Sigmoid colon (tissue), 7 donors: ENCODE data around the gene DYNLRB2. TPM values are rescaled to one million over a fixed set of nuclear protein-coding genes. Genes with fewer than 3 reads are reported as not detected.

Experiments used
- DNase-seq: peaks from one replicate; pipeline ENCODE4 v3.0.0-alpha.2; 2019
- H3K27ac ChIP-seq, 4 donors: fragments of 200-600 bp; sonication (generic); one replicate each; pipeline ENCODE4 v1.5.1; 2016 to 2019; ENCODE audit warnings: mild to moderate bottlenecking in 1 of 4
- H3K27me3 ChIP-seq, 3 donors: fragments of 200-600 bp; sonication (generic); one replicate each; pipeline ENCODE4 v1.5.1; 2019; ENCODE audit warnings: mild to moderate bottlenecking in 1 of 3
- H3K36me3 ChIP-seq, 4 donors: fragments of 200-600 bp; sonication (generic); one replicate each; pipeline ENCODE4 v1.5.1; 2016 to 2019
- H3K4me1 ChIP-seq, 4 donors: fragments of 200-600 bp; sonication (generic); one replicate each; pipeline ENCODE4 v1.5.1; 2017 to 2019
- H3K4me3 ChIP-seq, 4 donors: fragments of 200-600 bp; sonication (generic); one replicate each; pipeline ENCODE4 v1.5.1; 2017 to 2019; ENCODE audit warnings: mild to moderate bottlenecking in 2 of 4, moderate library complexity in 1 of 4
- H3K9me3 ChIP-seq, 4 donors: fragments of 200-600 bp in 3 of 4; sonication (generic) in 3 of 4; one replicate each; pipeline versions ENCODE4 v1.5.1 to v1.6.1; 2013 to 2019
- CTCF ChIP-seq, 4 experiments: fragments of 450-650 bp in 3 of 4; fragments of 200-600 bp in 1 of 4; IDR thresholded peaks; one replicate each; pipeline ENCODE4 v1.5.1; 2016 to 2019; ENCODE audit warnings: antibody characterized with exemption in 4 of 4, mild to moderate bottlenecking in 3 of 4, moderate library complexity in 2 of 4
- EP300 ChIP-seq, 4 donors: sonication (generic); formaldehyde crosslinking; IDR thresholded peaks; one replicate each; pipeline ENCODE4 v1.6.1; 2017; ENCODE audit warnings: antibody characterized with exemption in 4 of 4
- POLR2A ChIP-seq, 2 donors: fragments of 450-650 bp; IDR thresholded peaks; one replicate each; pipeline ENCODE4 v1.6.1; 2016; ENCODE audit warnings: antibody characterized with exemption in 2 of 2, mild to moderate bottlenecking in 2 of 2, moderate library complexity in 2 of 2
- POLR2AphosphoS5 ChIP-seq, 4 donors: sonication (generic); formaldehyde crosslinking; IDR thresholded peaks; one replicate each; pipeline ENCODE4 v1.6.1; 2017; ENCODE audit warnings: antibody characterized with exemption in 4 of 4
- WGBS, 2 donors: extraction: QIAGEN DNeasy Blood & Tissue Kit; methylation state at CpG; one replicate each; pipeline ENCODE4 v1.1.7; 2013; 5-methylcytosine and 5-hydroxymethylcytosine counted together
- intact Hi-C: fragments of 100-400 bp; cut with DNase I; formaldehyde crosslinking; loops from one replicate; pipeline ENCODE4 v1.15.1; 2023
- polyA plus RNA-seq, 3 donors: library from polyadenylated mRNA; stranded (reverse); fragments of 200-250 nt; gene quantifications; one replicate each; pipeline ENCODE4 v1.2.3, GENCODE V29; 2013
- total RNA-seq, 4 donors: library from RNA; depleted of rRNA; stranded (reverse); fragments of >200 nt; gene quantifications; one replicate each; pipeline ENCODE4 v1.1.0, GENCODE V29; 2016
- donor health status: healthy with polysubstance abuse.
- donor health status: Bipolar disorder and iron deficiency.
- donor health status: healthy.

The DYNLRB2 gene
- total and polyA plus RNA-seq, 7 donors = 0.63 to 3.3 (median 2.5) TPM; not detected in 3

GRCh38 chr16:80507538-80507937 lies 33.3 kb upstream of the DYNLRB2 start:
- Histone ChIP-seq H3K27me3 (no peaks in the 10 kb centered on the region), H3K4me1 (no peaks in the 10 kb centered on the region), H3K36me3 (no peaks in the 10 kb centered on the region), H3K27ac (no peak overlapping the region), H3K9me3 (no peaks in the 10 kb centered on the region), H3K4me3 (no peak overlapping the region)
- no peak for DNase-seq
- intact Hi-C loops = no loop called here
- WGBS, 2 donors = 72 to 80% methylated on average over 4 of the region's 4 CpGs
- TF ChIP-seq CTCF (IDR thresholded peaks at IDR 0.05) (no peak), POLR2AphosphoS5 (IDR thresholded peaks at IDR 0.05) (peak in 1 of 4 donors; percentile 8)

GRCh38 chr16:80509872-80510271 lies 30.9 kb upstream of the DYNLRB2 start:
- Histone ChIP-seq H3K36me3 (no peaks in the 10 kb centered on the region), H3K4me3 (no peak overlapping the region), H3K27ac (no peak overlapping the region), H3K4me1 (no peaks in the 10 kb centered on the region), H3K27me3 (peaks cover 0 to 2% (median 0%) of the 10 kb centered on the region in 3 donors), H3K9me3 (no peaks in the 10 kb centered on the region)
- intact Hi-C loops = no loop called here
- TF ChIP-seq CTCF (IDR thresholded peaks at IDR 0.05) (no peak), EP300 (IDR thresholded peaks at IDR 0.05) (no peak), POLR2A (IDR thresholded peaks at IDR 0.05) (no peak), POLR2AphosphoS5 (IDR thresholded peaks at IDR 0.05) (no peak)
- WGBS, 2 donors = 41 to 56% methylated on average over 6 of the region's 6 CpGs
- DNase-seq = no peak

GRCh38 chr16:80511824-80512592 lies 28.8 kb upstream of the DYNLRB2 start:
- intact Hi-C loops = no loop called here
- Histone ChIP-seq H3K27me3 (peaks cover 0 to 9% (median 0%) of the 10 kb centered on the region in 3 donors), H3K4me1 (no peaks in the 10 kb centered on the region), H3K9me3 (no peaks in the 10 kb centered on the region), H3K36me3 (no peaks in the 10 kb centered on the region), H3K4me3 (no peak overlapping the region), H3K27ac (no peak overlapping the region)
- no peak for DNase-seq
- WGBS, 2 donors = 87% methylated on average over 9 of the region's 9 CpGs
- TF ChIP-seq POLR2A (IDR thresholded peaks at IDR 0.05) (no peak), EP300 (IDR thresholded peaks at IDR 0.05) (no peak), CTCF (IDR thresholded peaks at IDR 0.05) (no peak), POLR2AphosphoS5 (IDR thresholded peaks at IDR 0.05) (no peak)

GRCh38 chr16:80512593-80512853 lies 28.3 kb upstream of the DYNLRB2 start:
- intact Hi-C loops = no loop called here
- 62 to 73% methylated on average over 1 of the region's 1 CpG for WGBS, 2 donors
- H3K4me3 ChIP-seq = no peak overlapping the region
- H3K27me3 ChIP-seq = peaks cover 0 to 9% (median 0%) of the 10 kb centered on the region in 3 donors
- no peak overlapping the region for H3K27ac ChIP-seq
- no peaks in the 10 kb centered on the region for H3K4me1 ChIP-seq
- no peaks in the 10 kb centered on the region for H3K36me3 ChIP-seq
- TF ChIP-seq POLR2AphosphoS5 (IDR thresholded peaks at IDR 0.05) (no peak), CTCF (IDR thresholded peaks at IDR 0.05) (no peak), POLR2A (IDR thresholded peaks at IDR 0.05) (no peak), EP300 (IDR thresholded peaks at IDR 0.05) (no peak)
- H3K9me3 ChIP-seq = no peaks in the 10 kb centered on the region
- no peak for DNase-seq

GRCh38 chr16:80515374-80515773 lies 25.4 kb upstream of the DYNLRB2 start:
- no peaks in the 10 kb centered on the region for H3K9me3 ChIP-seq
- H3K36me3 ChIP-seq = no peaks in the 10 kb centered on the region
- WGBS, 2 donors = 95 to 96% methylated on average over 5 of the region's 5 CpGs
- TF ChIP-seq POLR2AphosphoS5 (IDR thresholded peaks at IDR 0.05) (no peak), POLR2A (IDR thresholded peaks at IDR 0.05) (no peak), CTCF (IDR thresholded peaks at IDR 0.05) (no peak), EP300 (IDR thresholded peaks at IDR 0.05) (no peak)
- intact Hi-C loops = no loop called here
- H3K27me3 ChIP-seq = peaks cover 0 to 9% (median 0%) of the 10 kb centered on the region in 3 donors
- no peaks in the 10 kb centered on the region for H3K4me1 ChIP-seq
- H3K4me3 ChIP-seq = no peak overlapping the region
- H3K27ac ChIP-seq = no peak overlapping the region
- DNase-seq = no peak
